ENCODE data around the gene FSIP1.

The FSIP1 gene

GRCh38 chr15:39582286-39582976 lies 200.2 kb downstream of the FSIP1 start:
- DNase-seq (ENCODE audit: low read depth) = no peak

- DNase-seq (ENCODE audit: low read depth) = no peak
These were observed 200.8 kb downstream of the FSIP1 start for GRCh38 chr15:39581793-39582285.

- DNase-seq (ENCODE audit: low read depth) = no peak
These were observed 201.3 kb downstream of the FSIP1 start for GRCh38 chr15:39581242-39581792.

- DNase-seq (ENCODE audit: low read depth) = peak; percentile 23
These were observed 202.0 kb downstream of the FSIP1 start, which contains the start of gene THBS1 for GRCh38 chr15:39580485-39581241. TSS of gene THBS1 (plus strand) at chr15:39581079. CDS start at chr15:39581858, 779 bp downstream.

GRCh38 chr15:39580117-39580484 lies 202.5 kb downstream of the FSIP1 start:
- DNase-seq (ENCODE audit: low read depth) = peak; percentile 85

- no peak for DNase-seq (ENCODE audit: low read depth)
These were observed 203.0 kb downstream of the FSIP1 start for GRCh38 chr15:39579487-39580116.

GRCh38 chr15:39578851-39579486 lies 203.7 kb downstream of the FSIP1 start:
- no peak for DNase-seq (ENCODE audit: low read depth)

GRCh38 chr15:39575180-39575579 lies 207.5 kb downstream of the FSIP1 start:
- no peak for DNase-seq (ENCODE audit: low read depth)

GRCh38 chr15:39574427-39574826 lies 208.2 kb downstream of the FSIP1 start:
- DNase-seq (ENCODE audit: low read depth) = no peak

GRCh38 chr15:39573844-39574243 lies 208.8 kb downstream of the FSIP1 start:
- DNase-seq (ENCODE audit: low read depth) = no peak

GRCh38 chr15:39573287-39573686 lies 209.4 kb downstream of the FSIP1 start:
- DNase-seq (ENCODE audit: low read depth) = no peak

GRCh38 chr15:39565851-39566250 lies 216.8 kb downstream of the FSIP1 start:
- no peak for DNase-seq (ENCODE audit: low read depth)

- no peak for DNase-seq (ENCODE audit: low read depth)
These were observed 217.5 kb downstream of the FSIP1 start for GRCh38 chr15:39564972-39565665.

GRCh38 chr15:39558421-39558820 lies 224.2 kb downstream of the FSIP1 start:
- no peak for DNase-seq (ENCODE audit: low read depth)

- DNase-seq (ENCODE audit: low read depth) = no peak
These were observed 226.2 kb downstream of the FSIP1 start for GRCh38 chr15:39556461-39556860.

- DNase-seq (ENCODE audit: low read depth) = no peak
These were observed 226.8 kb downstream of the FSIP1 start for GRCh38 chr15:39555885-39556284.

GRCh38 chr15:39554746-39555387 lies 227.8 kb downstream of the FSIP1 start:
- DNase-seq (ENCODE audit: low read depth) = no peak

GRCh38 chr15:39553947-39554693 lies 228.5 kb downstream of the FSIP1 start:
- no peak for DNase-seq (ENCODE audit: low read depth)

- DNase-seq (ENCODE audit: low read depth) = no peak
These were observed 230.1 kb downstream of the FSIP1 start for GRCh38 chr15:39552556-39552955.

- DNase-seq (ENCODE audit: low read depth) = no peak
These were observed 231.2 kb downstream of the FSIP1 start for GRCh38 chr15:39551476-39551875.
